ENCODE results near the gene SLC52A1.

The SLC52A1 gene

DNA sequence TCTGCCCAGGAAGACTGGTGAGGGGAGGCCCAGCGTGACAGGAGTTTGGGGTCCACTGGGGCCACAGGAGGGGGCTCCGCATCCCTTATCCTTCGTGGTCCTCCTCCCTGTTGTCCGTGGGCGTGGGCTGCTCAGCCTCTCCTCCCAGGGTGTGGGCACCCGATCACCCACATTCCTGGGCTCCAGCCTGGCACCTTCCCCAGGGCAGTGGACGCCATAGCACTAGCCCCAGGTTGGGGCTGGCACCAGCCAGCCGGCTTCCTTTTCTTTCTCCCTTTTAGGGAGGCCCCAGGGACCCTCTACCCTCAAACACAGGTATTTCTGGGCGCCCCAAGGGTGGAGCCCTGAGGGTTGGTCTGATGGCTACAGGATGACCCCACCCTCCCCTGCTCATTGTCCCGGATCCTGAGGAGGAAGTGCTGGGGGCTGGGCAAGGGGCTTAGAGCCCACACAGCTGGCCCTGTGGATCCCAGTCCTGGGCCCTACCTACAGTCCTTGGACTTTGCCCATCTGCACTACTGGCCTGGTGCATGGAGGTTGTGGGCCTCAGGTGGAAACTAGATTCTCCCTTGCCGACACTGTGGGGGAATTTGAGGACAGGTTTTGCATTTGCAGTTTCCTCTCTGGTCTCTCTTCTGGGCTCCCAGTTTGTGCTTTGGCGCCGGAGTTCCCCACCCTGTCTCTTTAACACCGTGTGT is 36.3 kb downstream of the SLC52A1 start:
- peak overlapping the region; percentile 43 for H4K8ac ChIP-seq (ENCODE audit: low read depth, low read length)
- no peak for DNase-seq
- peaks cover 14% of the 10 kb centered on the region for H3K79me1 ChIP-seq (ENCODE audit: low read length)
- H2BK5ac ChIP-seq (ENCODE audit: low read depth, low read length, poor library complexity) = no peak overlapping the region
- no peak overlapping the region for H2BK12ac ChIP-seq (ENCODE audit: low read length)
- H4K12ac ChIP-seq (ENCODE audit: low read depth, low read length) = no peak overlapping the region
- H2AFZ ChIP-seq (ENCODE audit: insufficient read depth, low read length, poor library complexity) = peak overlapping the region; percentile 17
- peak overlapping the region; percentile 61 for H3K9ac ChIP-seq (ENCODE audit: low read length)
- no peak overlapping the region for H3K27ac ChIP-seq (ENCODE audit: low read depth, low read length)
- peak overlapping the region; percentile 33 for H4K91ac ChIP-seq (ENCODE audit: low read depth, low read length)
- H3K4me1 ChIP-seq (ENCODE audit: control insufficient read depth in 1 of 2, insufficient read depth in 2 of 2, low read length in 2 of 2) = peaks cover 14 to 16% of the 10 kb centered on the region in 2 experiments
- H3K36me3 ChIP-seq (ENCODE audit: control insufficient read depth in 1 of 2, insufficient read depth in 2 of 2, low read length in 2 of 2) = peaks cover 33 to 34% of the 10 kb centered on the region in 2 experiments
- H3K14ac ChIP-seq (ENCODE audit: low read length) = peak overlapping the region; percentile 47
- no peak overlapping the region for H3K23ac ChIP-seq (ENCODE audit: low read length)
- peaks cover 16% of the 10 kb centered on the region for H3K79me2 ChIP-seq (ENCODE audit: control insufficient read depth, insufficient read depth, low read length, poor library complexity)
- H3K27me3 ChIP-seq (ENCODE audit: insufficient read depth, low read length) = no peaks in the 10 kb centered on the region
- H3K9me3 ChIP-seq (ENCODE audit: insufficient read depth, low read depth, low read length) = peaks cover 1% of the 10 kb centered on the region
- peak overlapping the region; percentile 86 for H3K4me3 ChIP-seq (ENCODE audit: low read depth, low read length)
- peak overlapping the region; percentile 14 for H2BK120ac ChIP-seq (ENCODE audit: insufficient read depth, low read length, poor library complexity)
- H3K18ac ChIP-seq (ENCODE audit: low read length) = peak overlapping the region; percentile 58
- peak overlapping the region; percentile 59 for H3K4ac ChIP-seq (ENCODE audit: low read depth, low read length)
- no CpG with 5 or more reads among the region's 14 CpGs for WGBS (ENCODE audit: extremely low coverage, insufficient coverage, insufficient read length)
- peak overlapping the region; percentile 94 for H3K4me2 ChIP-seq (ENCODE audit: low read length)
- H2AK5ac ChIP-seq (ENCODE audit: low read length) = peak overlapping the region; percentile 78

DNA sequence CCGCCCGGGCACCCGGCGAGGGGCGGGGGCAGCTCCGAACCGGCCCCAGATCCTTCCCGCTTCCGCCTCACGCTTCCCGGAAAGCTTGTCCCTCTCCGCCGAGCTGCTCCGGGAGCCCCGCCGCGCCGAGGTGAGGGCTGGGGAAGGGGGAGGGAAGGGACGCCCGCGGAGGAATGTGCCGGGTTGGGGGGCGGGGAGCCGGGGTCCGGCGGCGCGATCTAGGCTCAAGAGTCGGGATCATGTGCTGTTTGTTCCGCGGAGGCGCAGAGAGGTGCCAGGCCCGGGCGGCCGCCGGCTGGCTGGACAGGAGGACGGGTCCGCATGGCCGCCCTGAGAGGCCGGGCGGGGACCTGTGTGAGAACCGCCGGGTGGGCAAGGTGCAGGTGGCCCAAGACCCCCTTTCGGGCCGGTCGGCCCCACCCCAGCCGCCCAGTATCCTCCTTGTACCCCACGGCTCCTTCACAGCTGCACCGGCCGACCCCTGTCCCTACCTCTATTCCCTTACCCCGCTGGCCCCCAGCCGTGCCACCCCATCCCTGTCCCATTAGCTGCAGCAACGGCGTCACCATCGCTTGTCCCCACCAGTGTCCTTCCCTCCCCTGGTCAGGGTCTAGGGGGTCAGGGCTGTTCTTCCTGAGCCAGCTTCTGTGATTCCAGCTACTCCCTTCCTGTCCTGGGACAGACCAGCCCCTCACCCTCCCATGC is 37.0 kb downstream of the SLC52A1 start:
- H3K4me1 ChIP-seq (ENCODE audit: control insufficient read depth in 1 of 2, insufficient read depth in 2 of 2, low read length in 2 of 2) = peaks cover 14 to 16% of the 10 kb centered on the region in 2 experiments
- H3K23ac ChIP-seq (ENCODE audit: low read length) = no peak overlapping the region
- H3K79me2 ChIP-seq (ENCODE audit: control insufficient read depth, insufficient read depth, low read length, poor library complexity) = peaks cover 16% of the 10 kb centered on the region
- peak overlapping the region; percentile 6 for H2AK5ac ChIP-seq (ENCODE audit: low read length)
- no peak overlapping the region for H2BK12ac ChIP-seq (ENCODE audit: low read length)
- H2AFZ ChIP-seq (ENCODE audit: insufficient read depth, low read length, poor library complexity) = peak overlapping the region; percentile 67
- peak overlapping the region; percentile 86 for H3K4me3 ChIP-seq (ENCODE audit: low read depth, low read length)
- peaks cover 14% of the 10 kb centered on the region for H3K79me1 ChIP-seq (ENCODE audit: low read length)
- peak overlapping the region; percentile 66 for H3K4ac ChIP-seq (ENCODE audit: low read depth, low read length)
- H3K9ac ChIP-seq (ENCODE audit: low read length) = peak overlapping the region; percentile 61
- H3K27me3 ChIP-seq (ENCODE audit: insufficient read depth, low read length) = no peaks in the 10 kb centered on the region
- peak overlapping the region; percentile 83 for H2BK5ac ChIP-seq (ENCODE audit: low read depth, low read length, poor library complexity)
- H3K14ac ChIP-seq (ENCODE audit: low read length) = peak overlapping the region; percentile 47
- peak overlapping the region; percentile 94 for H3K4me2 ChIP-seq (ENCODE audit: low read length)
- no CpG with 5 or more reads among the region's 55 CpGs for WGBS (ENCODE audit: extremely low coverage, insufficient coverage, insufficient read length)
- H3K18ac ChIP-seq (ENCODE audit: low read length) = peak overlapping the region; percentile 44
- DNase-seq = peak in 1 of 2 donors; percentile 3
- H3K36me3 ChIP-seq (ENCODE audit: control insufficient read depth in 1 of 2, insufficient read depth in 2 of 2, low read length in 2 of 2) = peaks cover 26 to 27% of the 10 kb centered on the region in 2 experiments
- H3K27ac ChIP-seq (ENCODE audit: low read depth, low read length) = peak overlapping the region; percentile 81
- peaks cover 1% of the 10 kb centered on the region for H3K9me3 ChIP-seq (ENCODE audit: insufficient read depth, low read depth, low read length)
- peak overlapping the region; percentile 5 for H4K12ac ChIP-seq (ENCODE audit: low read depth, low read length)
- peak overlapping the region; percentile 43 for H4K8ac ChIP-seq (ENCODE audit: low read depth, low read length)
- H2BK120ac ChIP-seq (ENCODE audit: insufficient read depth, low read length, poor library complexity) = peak overlapping the region; percentile 6
- H4K91ac ChIP-seq (ENCODE audit: low read depth, low read length) = peak overlapping the region; percentile 61

DNA sequence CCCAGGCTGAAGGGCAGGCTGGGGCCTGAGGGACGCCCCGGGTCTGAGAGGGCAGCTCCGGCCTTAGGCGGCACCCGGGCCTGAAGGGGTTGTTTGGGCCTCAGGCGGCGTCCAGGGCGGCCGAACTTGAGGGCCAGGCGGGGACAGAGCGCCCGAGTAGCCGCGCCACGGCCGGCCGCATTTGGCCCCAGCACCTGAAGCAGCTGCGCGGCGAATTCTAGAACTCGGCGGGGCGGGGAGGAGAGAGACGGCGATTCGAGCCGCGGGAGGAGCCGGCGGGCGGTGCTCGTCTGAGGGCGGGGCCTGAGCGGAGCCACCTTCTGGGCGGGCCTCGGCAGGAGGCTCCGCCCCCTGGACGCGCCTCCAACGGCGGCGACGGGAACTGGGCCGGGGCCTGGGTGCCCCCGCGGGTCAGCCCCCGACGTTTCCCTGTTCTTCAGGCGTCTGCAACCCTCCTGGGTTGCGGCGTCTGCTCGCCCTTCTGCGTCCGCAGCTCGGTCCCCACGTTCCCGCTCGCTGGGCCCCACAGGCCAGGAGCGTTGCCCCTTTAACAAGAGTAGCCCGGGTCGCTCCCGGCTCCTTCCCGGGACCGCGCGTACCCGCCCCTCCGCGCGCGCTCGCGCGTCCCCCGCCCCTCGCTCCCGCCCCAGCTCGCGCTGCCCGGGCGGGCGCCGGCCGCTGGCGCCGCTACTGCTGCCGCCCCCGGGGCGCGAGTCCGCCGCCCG is 37.8 kb downstream of the SLC52A1 start, which contains the start of the genes INCA1 and KIF1C:
TSS of gene INCA1 (minus strand) at position 221 of the 725 bp plus-strand sequence. CDS start 3,085 bp downstream, outside the sequence.
TSS of gene KIF1C (plus strand) at position 649 of the 725 bp plus-strand sequence. CDS start 2,297 bp downstream, outside the sequence.
- WGBS (ENCODE audit: extremely low coverage, insufficient coverage, insufficient read length) = no CpG with 5 or more reads among the region's 93 CpGs
- H3K4me3 ChIP-seq (ENCODE audit: low read depth, low read length) = peak within 1 kb of the TSS; percentile 86
- peak; percentile 92 to 95 for DNase-seq

DNA sequence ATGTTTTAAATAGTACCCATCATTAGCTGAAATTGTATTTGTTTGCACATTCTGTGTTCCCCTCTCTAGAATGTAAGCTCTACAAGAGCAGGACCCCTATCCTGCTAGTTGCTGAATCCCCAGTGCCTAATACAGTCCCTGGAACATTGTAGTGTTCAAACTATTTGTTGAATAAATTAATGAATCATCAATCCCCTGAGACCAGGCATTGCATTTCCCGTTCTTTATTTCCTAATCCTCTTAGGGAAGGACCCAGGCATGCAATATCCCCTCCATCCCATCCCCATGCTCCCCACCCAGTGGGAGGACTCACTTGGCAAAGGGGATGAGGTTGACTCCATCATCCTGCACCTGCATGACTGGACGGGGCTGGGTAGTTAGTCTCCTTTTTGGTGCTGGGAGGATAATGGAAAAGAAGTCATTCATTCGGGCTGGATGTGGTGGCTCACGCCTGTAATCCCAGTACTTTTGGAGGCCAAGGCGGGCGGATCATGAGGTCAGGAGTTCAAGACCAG is 41.1 kb downstream of the SLC52A1 start:
- H3K79me2 ChIP-seq (ENCODE audit: control insufficient read depth, insufficient read depth, low read length, poor library complexity) = peaks cover 15% of the 10 kb centered on the region
- no peak for DNase-seq
- no peak overlapping the region for H2BK12ac ChIP-seq (ENCODE audit: low read length)
- peaks cover 11% of the 10 kb centered on the region in 2 experiments for H3K4me1 ChIP-seq (ENCODE audit: control insufficient read depth in 1 of 2, insufficient read depth in 2 of 2, low read length in 2 of 2)
- H3K36me3 ChIP-seq (ENCODE audit: control insufficient read depth in 1 of 2, insufficient read depth in 2 of 2, low read length in 2 of 2) = no peaks in the 10 kb centered on the region
- peaks cover 1% of the 10 kb centered on the region for H3K9me3 ChIP-seq (ENCODE audit: insufficient read depth, low read depth, low read length)
- no peak overlapping the region for H3K14ac ChIP-seq (ENCODE audit: low read length)
- H3K18ac ChIP-seq (ENCODE audit: low read length) = no peak overlapping the region
- H2BK120ac ChIP-seq (ENCODE audit: insufficient read depth, low read length, poor library complexity) = no peak overlapping the region
- H2AFZ ChIP-seq (ENCODE audit: insufficient read depth, low read length, poor library complexity) = no peak overlapping the region
- no CpG with 5 or more reads among the region's 6 CpGs for WGBS (ENCODE audit: extremely low coverage, insufficient coverage, insufficient read length)
- no peak overlapping the region for H3K9ac ChIP-seq (ENCODE audit: low read length)
- peaks cover 14% of the 10 kb centered on the region for H3K79me1 ChIP-seq (ENCODE audit: low read length)
- H3K4me2 ChIP-seq (ENCODE audit: low read length) = no peak overlapping the region
- H3K23ac ChIP-seq (ENCODE audit: low read length) = no peak overlapping the region
- H4K91ac ChIP-seq (ENCODE audit: low read depth, low read length) = no peak overlapping the region
- H3K4me3 ChIP-seq (ENCODE audit: low read depth, low read length) = no peak overlapping the region
- H3K4ac ChIP-seq (ENCODE audit: low read depth, low read length) = no peak overlapping the region
- no peaks in the 10 kb centered on the region for H3K27me3 ChIP-seq (ENCODE audit: insufficient read depth, low read length)
- H3K27ac ChIP-seq (ENCODE audit: low read depth, low read length) = no peak overlapping the region
- no peak overlapping the region for H2AK5ac ChIP-seq (ENCODE audit: low read length)
- no peak overlapping the region for H4K12ac ChIP-seq (ENCODE audit: low read depth, low read length)
- no peak overlapping the region for H4K8ac ChIP-seq (ENCODE audit: low read depth, low read length)
- H2BK5ac ChIP-seq (ENCODE audit: low read depth, low read length, poor library complexity) = no peak overlapping the region

More for the DNA sequence above, 37.8 kb downstream of the SLC52A1 start, which contains the start of the genes INCA1 and KIF1C:
- Histone ChIP-seq H3K23ac (ENCODE audit: low read length) (no peak within 1 kb of the TSS), H3K14ac (ENCODE audit: low read length) (peak within 1 kb of the TSS; percentile 92), H2BK5ac (ENCODE audit: low read depth, low read length, poor library complexity) (peak within 1 kb of the TSS; percentile 96), H3K79me2 (ENCODE audit: control insufficient read depth, insufficient read depth, low read length, poor library complexity) (peaks cover 16% of the 10 kb centered on the region), H3K27me3 (ENCODE audit: insufficient read depth, low read length) (no peaks in the 10 kb centered on the region), H2BK12ac (ENCODE audit: low read length) (peak within 1 kb of the TSS; percentile 77), H4K8ac (ENCODE audit: low read depth, low read length) (peak within 1 kb of the TSS; percentile 74), H3K9ac (ENCODE audit: low read length) (peak within 1 kb of the TSS; percentile 87), H3K18ac (ENCODE audit: low read length) (peak within 1 kb of the TSS; percentile 93), H2AK5ac (ENCODE audit: low read length) (peak within 1 kb of the TSS; percentile 78), H3K4me1 (ENCODE audit: control insufficient read depth in 1 of 2, insufficient read depth in 2 of 2, low read length in 2 of 2) (peaks cover 14 to 16% of the 10 kb centered on the region in 2 experiments), H4K12ac (ENCODE audit: low read depth, low read length) (peak within 1 kb of the TSS; percentile 69), H3K79me1 (ENCODE audit: low read length) (peaks cover 14% of the 10 kb centered on the region), H3K27ac (ENCODE audit: low read depth, low read length) (peak within 1 kb of the TSS; percentile 81), H3K36me3 (ENCODE audit: control insufficient read depth in 1 of 2, insufficient read depth in 2 of 2, low read length in 2 of 2) (peaks cover 21 to 23% of the 10 kb centered on the region in 2 experiments), H4K91ac (ENCODE audit: low read depth, low read length) (peak within 1 kb of the TSS; percentile 61), H2AFZ (ENCODE audit: insufficient read depth, low read length, poor library complexity) (peak within 1 kb of the TSS; percentile 72), H3K4ac (ENCODE audit: low read depth, low read length) (peak within 1 kb of the TSS; percentile 66), H2BK120ac (ENCODE audit: insufficient read depth, low read length, poor library complexity) (peak within 1 kb of the TSS; percentile 69), H3K9me3 (ENCODE audit: insufficient read depth, low read depth, low read length) (peaks cover 1% of the 10 kb centered on the region), H3K4me2 (ENCODE audit: low read length) (peak within 1 kb of the TSS; percentile 94)
